GM19328 (cell line): ENCODE measurements around the gene VPS11.
"Not testable (repeated sequence)": the region's sequence is repeated elsewhere in the genome, so short reads cannot be mapped to it uniquely, and the experiment has no call there.

Source experiments
- ATAC-seq: cut with Tn5 transposase; IDR thresholded peaks from one replicate; pipeline ENCODE4 v1.9.1; 2021; ENCODE audit warnings: mild to moderate bottlenecking, moderate library complexity; ENCODE audit not compliant: unreplicated experiment

The VPS11 gene

GRCh38 chr11:119067371-119068222 lies at the start of gene VPS11:
VPS11 (plus strand) TSS chr11:119067818; CDS start chr11:119067824, 6 bp downstream.
- peak; percentile 86 for ATAC-seq

GRCh38 chr11:119018074-119018938 lies 49.3 kb upstream of the VPS11 start, which contains the start of the genes RPS25 and TRAPPC4:
RPS25 (minus strand) TSS chr11:119018343; CDS start chr11:119018284, 59 bp downstream.
TRAPPC4 (plus strand) TSS chr11:119018766; CDS start chr11:119018796, 30 bp downstream.
- peak; percentile 76 for ATAC-seq

GRCh38 chr11:119019996-119020395 lies 47.6 kb upstream of the VPS11 start:
- ATAC-seq: no peak

GRCh38 chr11:119021631-119022030 lies 46.0 kb upstream of the VPS11 start:
- ATAC-seq: no peak

- no peak for ATAC-seq
These were observed 43.9 kb upstream of the VPS11 start for GRCh38 chr11:119023741-119024140.

- no peak for ATAC-seq
These were observed 43.1 kb upstream of the VPS11 start for GRCh38 chr11:119024430-119025098.

GRCh38 chr11:119025099-119025473 lies 42.5 kb upstream of the VPS11 start:
- ATAC-seq: no peak

GRCh38 chr11:119025541-119025940 lies 42.1 kb upstream of the VPS11 start:
- ATAC-seq: no peak

- no peak for ATAC-seq
These were observed 41.4 kb upstream of the VPS11 start for GRCh38 chr11:119025978-119026766.

- no peak for ATAC-seq
These were observed 40.6 kb upstream of the VPS11 start for GRCh38 chr11:119026970-119027369.

GRCh38 chr11:119027561-119028345 lies 39.9 kb upstream of the VPS11 start:
- no peak for ATAC-seq

GRCh38 chr11:119028346-119029068 lies 39.1 kb upstream of the VPS11 start:
- no peak for ATAC-seq

GRCh38 chr11:119029069-119029339 lies 38.6 kb upstream of the VPS11 start:
- no peak for ATAC-seq

GRCh38 chr11:119029340-119030028 lies 38.1 kb upstream of the VPS11 start:
- ATAC-seq: peak; percentile 20

- ATAC-seq: peak; percentile 9
These were observed 37.6 kb upstream of the VPS11 start for GRCh38 chr11:119030029-119030328.

GRCh38 chr11:119030329-119031047 lies 37.1 kb upstream of the VPS11 start, which contains the start of gene SLC37A4:
SLC37A4 (minus strand) TSS chr11:119030877.
- ATAC-seq: peak; percentile 68

- no peak for ATAC-seq
These were observed 35.7 kb upstream of the VPS11 start for GRCh38 chr11:119031912-119032280.

- not testable (repeated sequence) for ATAC-seq
These were observed 34.2 kb upstream of the VPS11 start for GRCh38 chr11:119033421-119033820.
